CD14-positive monocyte (primary cell): ENCODE results near the gene RFX2. TPM values are rescaled to one million over a fixed set of nuclear protein-coding genes. Genes with fewer than 3 reads are reported as not detected.
A peak's percentile ranks its signal among the peaks of the same experiment; 100 is the strongest.

Experiments used
- DNase-seq, 3 donors: peaks; one replicate each; pipeline ENCODE4 v3.0.0-alpha.2; 2011 to 2022
- H2AFZ ChIP-seq: 2 replicates; pipeline ENCODE4 v1.6.0; 2012; ENCODE audit warnings: mild to moderate bottlenecking, low read depth, low read length, inconsistent platforms; ENCODE audit not compliant: insufficient read depth, poor library complexity, severe bottlenecking
- H3K27ac ChIP-seq, 2 donors: 1 replicate in 1 of 2; 2 replicates in 1 of 2; pipeline ENCODE4 v1.5.1; 2012 to 2013; ENCODE audit warnings: low read length in 2 of 2, control low read depth in 1 of 2, inconsistent platforms in 1 of 2, low read depth in 1 of 2, mild to moderate bottlenecking in 1 of 2
- H3K27me3 ChIP-seq, 2 donors: one replicate each; pipeline versions ENCODE4 v1.6.0 to v1.6.1; 2011 to 2013; ENCODE audit warnings: low read length in 2 of 2; ENCODE audit not compliant: control insufficient read depth in 2 of 2, insufficient read depth in 2 of 2
- H3K36me3 ChIP-seq, 2 donors: replicated peaks in 1 of 2; 1 replicate in 1 of 2; 2 replicates in 1 of 2; pipeline versions ENCODE4 v1.5.1 to v1.6.1; 2012 to 2013; ENCODE audit warnings: low read length in 2 of 2, control low read depth in 1 of 2, inconsistent platforms in 1 of 2, mild to moderate bottlenecking in 1 of 2; ENCODE audit not compliant: insufficient read depth in 2 of 2, control insufficient read depth in 1 of 2
- H3K4me1 ChIP-seq, 2 donors: 1 replicate in 1 of 2; 2 replicates in 1 of 2; pipeline versions ENCODE4 v1.5.1 to v1.6.1; 2012 to 2013; ENCODE audit warnings: low read length in 2 of 2, control low read depth in 1 of 2, inconsistent platforms in 1 of 2, mild to moderate bottlenecking in 1 of 2, moderate library complexity in 1 of 2; ENCODE audit not compliant: insufficient read depth in 2 of 2, control insufficient read depth in 1 of 2
- H3K4me2 ChIP-seq: replicated peaks from 2 replicates; pipeline ENCODE3; 2012; ENCODE audit warnings: low read length, moderate library complexity, mild to moderate bottlenecking; ENCODE audit not compliant: poor library complexity, severe bottlenecking; ENCODE audit errors: extremely low read depth
- H3K4me3 ChIP-seq, 3 experiments: fragments of 200-600 bp in 1 of 3; sonication (generic) in 1 of 3; replicated peaks in 1 of 3; 1 replicate in 2 of 3; 2 replicates in 1 of 3; pipeline ENCODE4 v1.5.1; 2011 to 2013; ENCODE audit warnings: low read length in 3 of 3, mild to moderate bottlenecking in 3 of 3, control low read depth in 2 of 3, low read depth in 2 of 3, inconsistent platforms in 1 of 3, moderate library complexity in 1 of 3
- H3K79me2 ChIP-seq: 2 replicates; pipeline ENCODE4 v1.6.0; 2012; ENCODE audit warnings: mild to moderate bottlenecking, control low read depth, inconsistent platforms, low read length, moderate library complexity; ENCODE audit not compliant: insufficient read depth
- H3K9ac ChIP-seq: 2 replicates; pipeline ENCODE4 v1.6.0; 2017; ENCODE audit warnings: low read length, mild to moderate bottlenecking; ENCODE audit not compliant: insufficient read depth, poor library complexity, severe bottlenecking
- H3K9me3 ChIP-seq, 2 donors: replicated peaks in 1 of 2; 1 replicate in 1 of 2; 2 replicates in 1 of 2; pipeline versions ENCODE4 v1.5.1 to v1.6.1; 2012 to 2013; ENCODE audit warnings: low read length in 2 of 2, control low read depth in 1 of 2; ENCODE audit not compliant: control insufficient read depth in 1 of 2, insufficient read depth in 1 of 2
- H4K20me1 ChIP-seq: 2 replicates; pipeline ENCODE4 v1.6.0; 2012; ENCODE audit warnings: mild to moderate bottlenecking, low read length, control low read depth, moderate library complexity; ENCODE audit not compliant: insufficient read depth
- H3K27ac Mint-ChIP-seq, 7 donors: one replicate each; pipeline ENCODE4 v1.8.0; 2020; ENCODE audit warnings: mild to moderate bottlenecking in 7 of 7, mixed read lengths in 7 of 7, moderate library complexity in 6 of 7, inconsistent platforms in 2 of 7
- H3K27me3 Mint-ChIP-seq, 3 donors: one replicate each; pipeline ENCODE4 v1.8.0; 2021 to 2022; ENCODE audit warnings: low read depth in 3 of 3, mild to moderate bottlenecking in 3 of 3, mixed read lengths in 3 of 3, moderate library complexity in 3 of 3, inconsistent platforms in 1 of 3
- H3K36me3 Mint-ChIP-seq, 2 donors: one replicate each; pipeline ENCODE4 v1.8.0; 2020; ENCODE audit warnings: mixed read lengths in 2 of 2, inconsistent platforms in 1 of 2, mild to moderate bottlenecking in 1 of 2
- H3K4me1 Mint-ChIP-seq: one replicate; pipeline ENCODE4 v1.8.0; 2020; ENCODE audit warnings: mild to moderate bottlenecking, mixed read lengths
- H3K4me3 Mint-ChIP-seq, 2 donors: one replicate each; pipeline ENCODE4 v1.8.0; 2020; ENCODE audit warnings: mild to moderate bottlenecking in 2 of 2, mixed read lengths in 2 of 2, moderate library complexity in 1 of 2
- H3K9me3 Mint-ChIP-seq, 7 donors: one replicate each; pipeline ENCODE4 v1.8.0; 2020 to 2022; ENCODE audit warnings: mixed read lengths in 7 of 7, mild to moderate bottlenecking in 6 of 7, moderate library complexity in 6 of 7, inconsistent platforms in 2 of 7
- WGBS: methylation state at CpG from one replicate; pipeline ENCODE4 v1.1.5; 2013; ENCODE audit warnings: missing lambda C conversion rate; ENCODE audit not compliant: insufficient coverage; 5-methylcytosine and 5-hydroxymethylcytosine counted together
- intact Hi-C, 2 donors: fragments of 100-400 bp; cut with micrococcal nuclease; formaldehyde crosslinking; loops; one replicate each; pipeline versions ENCODE4 v1.15.0 to v1.15.1; 2023
- polyA plus RNA-seq, 3 donors: library from polyadenylated mRNA; depleted of rRNA in 1 of 3; unstranded in 2 of 3; stranded (reverse) in 1 of 3; fragments of 300-500 nt in 2 of 3; fragments of >200 nt in 1 of 3; fragmentation: Illumina TruSeq in 2 of 3; gene quantifications; 1 replicate in 2 of 3; 2 replicates in 1 of 3; pipeline ENCODE4 v1.2.3, GENCODE V29; 2012 to 2021
- TF ChIP-seq, protein P1 (sequence below): fragments of 200-600 bp; IDR thresholded peaks from one replicate; pipeline ENCODE4 v1.8.0; 2022; ENCODE audit warnings: antibody characterized with exemption, mild to moderate bottlenecking

Gene RFX2
- polyA plus RNA-seq, 3 donors = 5.7 to 12.9 (median 8.7) TPM

DNA sequence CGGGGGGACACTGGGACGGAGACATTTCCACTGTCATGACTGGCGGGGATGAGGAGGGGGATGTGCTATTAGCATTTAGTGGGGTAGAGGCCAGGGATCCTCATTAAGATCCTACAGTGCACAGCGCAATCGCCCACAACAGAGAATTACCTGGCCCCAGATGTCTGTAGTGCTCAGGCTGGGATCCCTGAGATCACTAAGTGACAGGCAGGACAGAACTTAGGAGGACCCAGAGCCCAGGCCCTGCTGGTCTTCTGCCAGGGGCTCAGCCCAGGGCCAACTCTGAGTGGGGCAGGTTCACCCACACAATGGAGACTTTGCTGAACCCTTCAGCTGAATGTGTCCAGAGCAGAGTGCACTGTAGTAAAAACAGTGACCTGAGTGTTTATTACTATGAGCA lies 136.9 kb downstream of the RFX2 start:
- Mint-ChIP-seq H3K36me3 (peaks cover 16 to 46% of the 10 kb centered on the region in 2 donors), H3K27ac (no peak overlapping the region), H3K9me3 (no peaks in the 10 kb centered on the region), H3K27me3 (no peaks in the 10 kb centered on the region), H3K4me1 (peaks cover 49% of the 10 kb centered on the region), H3K4me3 (no peak overlapping the region)
- 98% methylated on average over 5 of the region's 5 CpGs for WGBS
- DNase-seq = no peak
- intact Hi-C loops = loop anchor here in 1 of 2 donors (10.0 kb wide), 1 partner anchor 69 kb away; the partner anchor contains the start of genes NDUFA11 and VMAC
- no peak overlapping the region for H3K4me2 ChIP-seq
- H3K4me3 ChIP-seq = no peak overlapping the region
- H3K9me3 ChIP-seq = no peaks in the 10 kb centered on the region
- TF ChIP-seq, protein P1, sequence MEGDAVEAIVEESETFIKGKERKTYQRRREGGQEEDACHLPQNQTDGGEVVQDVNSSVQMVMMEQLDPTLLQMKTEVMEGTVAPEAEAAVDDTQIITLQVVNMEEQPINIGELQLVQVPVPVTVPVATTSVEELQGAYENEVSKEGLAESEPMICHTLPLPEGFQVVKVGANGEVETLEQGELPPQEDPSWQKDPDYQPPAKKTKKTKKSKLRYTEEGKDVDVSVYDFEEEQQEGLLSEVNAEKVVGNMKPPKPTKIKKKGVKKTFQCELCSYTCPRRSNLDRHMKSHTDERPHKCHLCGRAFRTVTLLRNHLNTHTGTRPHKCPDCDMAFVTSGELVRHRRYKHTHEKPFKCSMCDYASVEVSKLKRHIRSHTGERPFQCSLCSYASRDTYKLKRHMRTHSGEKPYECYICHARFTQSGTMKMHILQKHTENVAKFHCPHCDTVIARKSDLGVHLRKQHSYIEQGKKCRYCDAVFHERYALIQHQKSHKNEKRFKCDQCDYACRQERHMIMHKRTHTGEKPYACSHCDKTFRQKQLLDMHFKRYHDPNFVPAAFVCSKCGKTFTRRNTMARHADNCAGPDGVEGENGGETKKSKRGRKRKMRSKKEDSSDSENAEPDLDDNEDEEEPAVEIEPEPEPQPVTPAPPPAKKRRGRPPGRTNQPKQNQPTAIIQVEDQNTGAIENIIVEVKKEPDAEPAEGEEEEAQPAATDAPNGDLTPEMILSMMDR = no peak
- no peaks in the 10 kb centered on the region for H3K27me3 ChIP-seq
- peaks cover 75% of the 10 kb centered on the region for H4K20me1 ChIP-seq
- H3K79me2 ChIP-seq = peaks cover 97% of the 10 kb centered on the region
- no peak overlapping the region for H3K9ac ChIP-seq
- H3K4me1 ChIP-seq = peaks cover 18 to 24% of the 10 kb centered on the region in 2 donors
- H3K27ac ChIP-seq = no peak overlapping the region
- no peak overlapping the region for H2AFZ ChIP-seq
- peaks cover 17 to 49% of the 10 kb centered on the region in 2 donors for H3K36me3 ChIP-seq

GRCh38 chr19:5972355-5972731 lies 138.0 kb downstream of the RFX2 start:
- Histone ChIP-seq H3K9me3 (no peaks in the 10 kb centered on the region), H3K4me2 (no peak overlapping the region), H3K4me1 (peaks cover 19 to 25% of the 10 kb centered on the region in 2 donors), H3K9ac (no peak overlapping the region), H3K4me3 (no peak overlapping the region), H3K27me3 (no peaks in the 10 kb centered on the region), H3K79me2 (peaks cover 100% of the 10 kb centered on the region), H3K27ac (peak overlapping the region in 1 of 2 donors; percentile 11), H3K36me3 (peaks cover 17 to 49% of the 10 kb centered on the region in 2 donors), H4K20me1 (peaks cover 85% of the 10 kb centered on the region), H2AFZ (no peak overlapping the region)
- Mint-ChIP-seq H3K27ac (peak overlapping the region in 4 of 7 donors; percentile 14 to 58 (median 33)), H3K9me3 (no peaks in the 10 kb centered on the region), H3K36me3 (peaks cover 16 to 46% of the 10 kb centered on the region in 2 donors), H3K4me3 (no peak overlapping the region), H3K4me1 (peaks cover 53% of the 10 kb centered on the region), H3K27me3 (peaks cover 0 to 2% (median 0%) of the 10 kb centered on the region in 3 donors)
- intact Hi-C loops = loop anchor here in 1 of 2 donors (10.0 kb wide), 1 partner anchor 68 kb away; the partner anchor contains the start of genes NDUFA11 and VMAC
- TF ChIP-seq, protein P1 = no peak
- WGBS = 88% methylated on average over 6 of the region's 9 CpGs
- no peak for DNase-seq
